Skeletal muscle tissue (tissue), 4 donors: ENCODE data around the gene SMG6. TPM values are rescaled to one million over a fixed set of nuclear protein-coding genes. Genes with fewer than 3 reads are reported as not detected.

Experiments
- H3K27ac ChIP-seq: one replicate; pipeline ENCODE4 v1.7.0; 2013; ENCODE audit warnings: mild to moderate bottlenecking, low read depth, low read length, inconsistent platforms
- H3K27me3 ChIP-seq, 3 donors: one replicate each; pipeline ENCODE4 v1.7.0; 2013; ENCODE audit warnings: low read length in 3 of 3; ENCODE audit not compliant: control insufficient read depth in 3 of 3, insufficient read depth in 3 of 3
- H3K36me3 ChIP-seq, 3 donors: one replicate each; pipeline ENCODE4 v1.7.0; 2013; ENCODE audit warnings: low read length in 3 of 3; ENCODE audit not compliant: control insufficient read depth in 3 of 3, insufficient read depth in 3 of 3
- H3K4me1 ChIP-seq, 3 donors: one replicate each; pipeline ENCODE4 v1.7.0; 2013; ENCODE audit warnings: low read length in 3 of 3, mild to moderate bottlenecking in 3 of 3; ENCODE audit not compliant: control insufficient read depth in 3 of 3, insufficient read depth in 3 of 3
- H3K4me3 ChIP-seq, 3 donors: one replicate each; pipeline ENCODE4 v1.7.0; 2013; ENCODE audit warnings: low read length in 3 of 3
- H3K9ac ChIP-seq, 3 donors: one replicate each; pipeline ENCODE4 v1.7.0; 2013; ENCODE audit warnings: low read length in 3 of 3, mild to moderate bottlenecking in 3 of 3, moderate library complexity in 2 of 3, low read depth in 1 of 3
- H3K9me3 ChIP-seq, 3 donors: one replicate each; pipeline ENCODE4 v1.7.0; 2013; ENCODE audit warnings: low read length in 3 of 3; ENCODE audit not compliant: control insufficient read depth in 3 of 3
- total RNA-seq: library from RNA; depleted of rRNA; stranded (reverse); fragments of >200 nt; gene quantifications from one replicate; pipeline ENCODE4 v1.2.3, GENCODE V29; 2014
- donor health status: Osteomylitis.

The SMG6 gene
- total RNA-seq, 1 donor from 2014 or later = 13.6 TPM

DNA sequence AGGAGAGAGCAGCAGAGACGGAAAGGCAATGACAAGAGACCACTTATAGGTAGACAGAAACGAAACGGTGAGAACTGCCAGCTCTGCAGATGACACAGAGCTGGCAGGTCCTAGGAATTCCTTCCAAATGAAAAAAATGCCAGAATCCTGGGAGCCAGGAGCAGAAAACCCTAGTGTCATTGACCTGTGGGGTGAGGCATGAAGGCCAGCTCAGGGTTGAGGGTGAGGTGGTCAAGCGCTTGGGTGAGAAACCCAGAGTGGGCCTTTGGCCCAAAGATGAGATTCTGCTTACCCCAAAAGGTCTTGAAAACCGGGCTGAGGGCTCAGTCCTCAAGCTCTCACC, 239.5 kb downstream of the SMG6 start:
- H3K36me3 ChIP-seq = peaks cover 27 to 60% (median 37%) of the 10 kb centered on the region in 3 donors
- no peak overlapping the region for H3K9ac ChIP-seq
- no peak overlapping the region for H3K4me3 ChIP-seq
- peak overlapping the region; percentile 76 for H3K27ac ChIP-seq
- peaks cover 82 to 90% (median 85%) of the 10 kb centered on the region in 3 donors for H3K4me1 ChIP-seq
- H3K27me3 ChIP-seq = no peaks in the 10 kb centered on the region
- H3K9me3 ChIP-seq = no peaks in the 10 kb centered on the region

DNA sequence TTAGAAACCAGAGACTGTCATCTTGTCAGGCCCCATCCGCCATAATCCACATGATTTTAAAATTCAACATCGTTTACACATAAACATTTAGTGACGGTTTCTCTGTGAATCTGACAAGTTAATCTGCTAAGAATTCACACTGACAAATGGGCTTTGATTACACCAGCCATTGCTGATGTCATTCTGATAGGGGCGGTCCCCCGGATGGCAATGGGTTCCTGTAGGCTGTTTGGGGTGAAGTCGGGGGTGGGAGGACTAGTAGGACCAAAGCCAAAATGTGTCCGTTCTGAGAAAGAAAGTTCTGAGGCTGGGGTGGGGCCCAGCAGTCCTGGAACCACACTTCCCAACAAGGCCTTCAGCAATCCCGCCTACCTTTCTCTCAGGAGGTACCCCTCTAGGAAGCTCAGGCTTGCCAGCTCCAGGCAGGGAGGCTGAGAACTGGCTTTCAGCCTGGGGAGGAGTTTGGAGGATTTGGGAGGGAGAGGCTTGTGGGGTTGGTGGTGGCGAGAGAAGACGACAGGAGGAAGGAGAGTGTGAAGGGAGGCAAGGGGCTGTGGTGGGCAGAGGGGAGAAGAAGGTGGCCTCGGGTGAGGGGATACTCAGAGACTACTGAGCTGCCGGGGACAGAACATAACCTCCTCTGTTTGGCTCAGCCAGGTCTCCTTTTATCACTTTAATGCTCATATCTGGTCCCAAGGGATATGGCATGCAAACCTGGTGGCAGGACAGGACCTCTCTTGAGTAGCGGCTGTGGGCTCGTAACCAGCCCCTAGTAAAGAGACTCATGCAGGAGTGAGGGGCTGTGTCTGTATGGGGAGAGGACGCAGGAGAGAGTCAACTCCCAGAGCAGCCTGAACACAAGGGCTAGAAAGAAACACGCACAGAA, 240.1 kb downstream of the SMG6 start:
- H3K9ac ChIP-seq = peak overlapping the region; percentile 14 to 75 (median 40)
- peaks cover 79 to 85% (median 80%) of the 10 kb centered on the region in 3 donors for H3K4me1 ChIP-seq
- peak overlapping the region; percentile 76 for H3K27ac ChIP-seq
- H3K9me3 ChIP-seq = no peaks in the 10 kb centered on the region
- H3K27me3 ChIP-seq = no peaks in the 10 kb centered on the region
- peaks cover 25 to 58% (median 32%) of the 10 kb centered on the region in 3 donors for H3K36me3 ChIP-seq
- H3K4me3 ChIP-seq = no peak overlapping the region

DNA sequence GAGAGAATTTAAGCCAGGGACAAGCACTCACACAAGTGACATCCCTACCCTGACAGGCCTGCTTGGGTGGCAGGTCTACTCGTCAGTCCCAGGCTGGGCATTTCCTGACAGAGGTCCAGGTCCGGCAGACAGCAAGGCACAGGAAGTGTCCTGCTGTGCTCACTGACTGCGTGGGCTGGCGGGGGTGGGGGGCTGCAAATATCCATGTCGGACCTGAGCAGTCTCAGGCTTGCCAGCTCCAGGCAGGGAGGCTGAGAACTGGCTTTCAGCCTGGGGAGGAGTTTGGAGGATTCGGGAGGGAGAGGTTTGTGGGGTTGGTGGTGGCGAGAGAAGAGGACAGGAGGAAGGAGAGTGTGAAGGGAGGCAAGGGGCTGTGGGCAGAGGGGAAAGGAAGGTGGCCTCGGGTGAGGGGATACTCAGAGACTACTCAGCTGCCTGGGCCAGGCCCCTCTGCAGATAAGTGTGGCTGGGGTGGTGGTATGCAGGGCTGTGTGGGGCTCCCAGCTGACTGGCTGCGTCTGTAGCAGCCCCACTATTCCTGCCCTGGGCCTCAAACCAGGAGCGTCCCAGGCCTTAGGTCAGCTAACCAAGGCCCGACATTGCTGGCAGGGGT, 240.9 kb downstream of the SMG6 start:
- Histone ChIP-seq H3K4me1 (peaks cover 71 to 79% (median 75%) of the 10 kb centered on the region in 3 donors), H3K9me3 (no peaks in the 10 kb centered on the region), H3K27ac (peak overlapping the region; percentile 76), H3K9ac (peak overlapping the region in 1 of 3 donors; percentile 75), H3K4me3 (peak overlapping the region in 2 of 3 donors; percentile 6 to 15), H3K36me3 (peaks cover 19 to 54% (median 35%) of the 10 kb centered on the region in 3 donors), H3K27me3 (no peaks in the 10 kb centered on the region)

DNA sequence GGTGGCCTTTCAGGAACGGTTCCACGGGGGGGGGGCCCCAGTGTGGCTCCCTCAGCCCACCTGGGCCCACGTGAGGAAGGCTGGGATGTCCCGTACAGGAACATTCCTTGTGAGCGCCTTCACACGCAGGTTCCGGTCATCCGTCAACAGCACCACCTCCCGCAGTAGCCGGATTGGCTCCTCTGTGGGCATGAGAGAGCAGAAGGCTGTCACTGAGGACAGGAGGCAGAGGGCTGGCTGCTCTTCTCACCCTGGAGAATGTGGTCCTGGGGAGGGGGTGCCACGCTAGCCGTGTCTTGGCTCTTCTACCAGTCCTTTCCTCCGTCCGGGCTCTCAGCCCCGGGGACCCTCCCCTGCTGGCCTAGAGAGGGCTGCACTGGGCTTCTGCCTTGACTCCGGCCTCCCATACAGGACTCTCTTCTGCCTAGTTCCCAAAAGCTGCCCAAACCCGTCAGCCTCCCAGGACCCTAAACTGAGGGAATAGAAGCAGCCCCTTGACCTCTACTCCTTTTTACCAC, 242.1 kb downstream of the SMG6 start:
- no peaks in the 10 kb centered on the region for H3K27me3 ChIP-seq
- H3K36me3 ChIP-seq = peaks cover 19 to 48% (median 29%) of the 10 kb centered on the region in 3 donors
- H3K9ac ChIP-seq = peak overlapping the region in 2 of 3 donors; percentile 68 to 75
- peak overlapping the region in 1 of 3 donors; percentile 7 for H3K4me3 ChIP-seq
- no peaks in the 10 kb centered on the region for H3K9me3 ChIP-seq
- H3K4me1 ChIP-seq = peaks cover 62 to 67% (median 63%) of the 10 kb centered on the region in 3 donors
- peak overlapping the region; percentile 76 for H3K27ac ChIP-seq

DNA sequence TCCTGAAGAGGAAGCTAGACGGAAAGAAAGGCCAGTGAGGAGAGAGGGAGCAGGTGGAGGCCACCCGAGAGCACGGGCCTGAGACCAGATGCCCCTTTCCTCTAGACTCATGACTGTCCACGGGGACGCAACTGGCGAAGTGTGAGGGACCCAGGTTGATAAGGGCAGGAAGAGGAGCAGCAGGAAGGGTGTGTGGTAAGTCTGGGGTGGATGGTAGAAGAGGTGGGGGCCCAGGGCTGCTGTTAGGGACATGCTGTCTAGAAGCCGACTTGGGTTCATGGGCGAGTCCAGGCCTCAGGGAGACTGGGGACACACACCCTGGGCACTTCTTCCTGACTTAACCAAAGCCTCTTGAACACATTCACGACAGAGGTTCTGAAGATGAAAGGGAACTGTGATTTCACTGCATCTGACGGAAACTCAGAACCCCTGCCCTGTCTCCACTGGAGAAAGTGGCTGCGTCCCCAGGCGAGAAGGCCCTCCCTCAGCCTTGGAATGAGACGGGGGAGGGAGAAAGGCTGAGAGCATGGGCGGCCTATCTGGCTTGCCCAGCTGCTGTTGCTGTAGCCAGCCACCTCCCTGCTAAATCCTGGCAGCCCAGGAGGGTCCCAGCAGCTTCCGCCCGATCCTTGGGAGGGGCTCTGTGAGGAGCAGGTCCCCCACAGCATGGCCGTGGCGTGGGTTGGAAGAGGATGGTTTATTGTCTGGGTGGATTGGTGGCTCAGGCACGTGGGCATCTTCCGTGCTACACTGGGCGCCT, 242.7 kb downstream of the SMG6 start:
- Histone ChIP-seq H3K9ac (peak overlapping the region; percentile 34 to 75 (median 68)), H3K36me3 (peaks cover 15 to 43% (median 29%) of the 10 kb centered on the region in 3 donors), H3K4me1 (peaks cover 57 to 60% (median 57%) of the 10 kb centered on the region in 3 donors), H3K27me3 (no peaks in the 10 kb centered on the region), H3K27ac (peak overlapping the region; percentile 76), H3K4me3 (peak overlapping the region in 2 of 3 donors; percentile 29 to 51), H3K9me3 (no peaks in the 10 kb centered on the region)

DNA sequence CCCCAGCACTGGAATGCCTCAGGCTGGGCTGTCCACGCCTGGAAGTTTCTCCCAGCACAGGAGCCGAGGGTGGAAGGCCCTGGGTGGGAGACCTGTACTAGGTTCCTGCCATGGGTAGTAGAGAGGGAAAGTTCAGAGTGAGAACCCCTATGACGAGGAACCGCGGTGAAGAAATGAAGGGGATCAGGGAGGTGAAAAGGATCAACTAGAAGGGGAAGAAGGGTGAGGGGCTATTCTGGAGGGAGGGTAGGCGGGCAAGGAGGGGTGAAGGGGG, 243.3 kb downstream of the SMG6 start:
- Histone ChIP-seq H3K9me3 (no peaks in the 10 kb centered on the region), H3K4me1 (peaks cover 51 to 55% (median 51%) of the 10 kb centered on the region in 3 donors), H3K4me3 (peak overlapping the region in 2 of 3 donors; percentile 51 to 58), H3K9ac (peak overlapping the region; percentile 34 to 75 (median 68)), H3K27ac (peak overlapping the region; percentile 76), H3K36me3 (peaks cover 12 to 42% (median 29%) of the 10 kb centered on the region in 3 donors), H3K27me3 (no peaks in the 10 kb centered on the region)

DNA sequence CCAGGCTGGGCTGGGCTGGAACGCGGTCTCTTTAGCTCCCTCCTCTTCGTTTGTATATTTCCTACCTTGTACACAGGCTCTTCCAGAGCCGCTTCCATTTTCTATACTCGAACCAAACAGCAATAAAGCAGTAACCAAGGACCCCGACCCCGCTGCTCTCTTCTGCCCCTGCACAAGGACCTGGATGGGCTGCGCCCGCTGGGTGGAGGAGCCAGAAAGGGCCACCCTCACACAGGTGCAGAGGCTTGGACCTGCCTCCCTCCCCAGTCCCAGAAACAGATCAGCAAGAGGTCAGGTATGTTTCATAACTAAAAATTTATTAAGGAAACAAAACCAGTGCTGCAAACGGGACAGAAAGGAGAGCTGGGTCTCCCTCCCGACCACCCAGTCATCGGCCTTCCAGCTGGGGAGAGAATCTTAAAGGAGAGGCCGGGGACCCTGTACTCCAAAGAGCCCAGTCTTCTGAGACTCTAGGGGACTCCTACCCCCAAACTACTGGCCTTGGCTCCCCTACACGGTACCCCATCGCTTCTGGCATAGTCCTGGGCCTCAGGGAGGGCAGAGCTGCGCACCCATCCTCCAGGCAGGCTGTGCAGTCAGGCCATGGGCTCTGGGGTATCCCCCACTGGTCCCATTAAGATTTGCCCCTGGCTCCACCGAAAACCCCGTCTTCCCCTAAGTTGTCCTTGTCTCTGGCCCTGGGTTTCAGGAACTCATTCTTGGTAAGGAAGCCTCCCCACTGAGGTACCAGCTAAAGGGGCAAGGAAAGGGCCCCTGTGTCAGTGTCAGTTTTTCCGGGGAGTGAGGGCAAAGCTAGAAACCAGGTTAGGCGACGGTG, 243.8 kb downstream of the SMG6 start:
- Histone ChIP-seq H3K27ac (peak overlapping the region; percentile 76), H3K4me1 (peaks cover 46 to 50% (median 46%) of the 10 kb centered on the region in 3 donors), H3K36me3 (peaks cover 6 to 38% (median 25%) of the 10 kb centered on the region in 3 donors), H3K9me3 (no peaks in the 10 kb centered on the region), H3K9ac (peak overlapping the region; percentile 34 to 75 (median 68)), H3K4me3 (peak overlapping the region in 2 of 3 donors; percentile 58 to 62), H3K27me3 (no peaks in the 10 kb centered on the region)

DNA sequence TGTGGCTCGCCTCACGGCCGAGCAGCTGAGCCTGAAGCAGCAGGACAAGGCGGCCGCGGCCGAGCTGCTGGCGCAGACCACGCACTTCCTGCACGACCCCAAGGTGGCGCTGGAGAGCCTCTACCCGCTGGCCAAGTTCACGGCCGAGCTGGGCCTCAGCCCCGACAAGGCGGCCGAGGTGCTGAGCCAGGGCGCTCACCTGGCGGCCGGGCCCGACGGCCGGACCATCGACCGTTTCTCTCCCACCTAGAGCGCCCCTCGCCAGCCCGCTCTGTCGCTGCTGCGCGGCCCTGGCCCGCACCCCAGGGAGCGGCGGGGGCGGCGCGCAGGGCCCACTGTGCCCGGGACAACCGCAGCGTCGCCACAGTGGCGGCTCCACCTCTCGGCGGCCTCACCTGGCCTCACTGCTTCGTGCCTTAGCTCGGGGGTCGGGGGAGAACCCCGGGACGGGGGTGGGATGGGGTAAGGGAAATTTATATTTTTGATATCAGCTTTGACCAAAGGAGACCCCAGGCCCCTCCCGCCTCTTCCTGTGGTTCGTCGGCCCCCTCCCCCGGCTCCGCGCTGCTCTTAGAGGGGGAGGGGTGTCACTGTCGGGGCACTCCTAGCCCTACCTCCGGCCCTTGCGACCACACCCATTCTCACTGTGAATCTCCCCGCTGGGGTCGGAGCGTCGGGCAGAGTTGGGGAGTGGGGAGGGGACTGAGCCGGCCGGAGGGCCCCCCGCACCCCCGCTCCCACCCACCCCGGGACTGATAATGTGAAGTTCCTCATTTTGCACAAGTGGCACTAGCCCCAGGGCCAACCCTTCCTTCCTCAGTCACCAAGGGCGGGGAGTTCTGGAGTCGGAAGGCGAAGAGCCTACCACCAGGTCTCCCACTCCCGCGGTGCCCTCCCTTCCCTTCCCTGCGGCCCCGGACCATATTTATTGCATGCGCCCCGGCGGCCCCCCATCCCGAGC, 244.7 kb downstream of the SMG6 start:
- H3K36me3 ChIP-seq = peaks cover 0 to 29% (median 17%) of the 10 kb centered on the region in 3 donors
- peaks cover 0 to 9% (median 2%) of the 10 kb centered on the region in 3 donors for H3K27me3 ChIP-seq
- peak overlapping the region in 2 of 3 donors; percentile 32 to 79 for H3K9ac ChIP-seq
- peak overlapping the region; percentile 32 to 73 (median 62) for H3K4me3 ChIP-seq
- H3K4me1 ChIP-seq = peaks cover 44 to 50% (median 47%) of the 10 kb centered on the region in 3 donors
- H3K27ac ChIP-seq = peak overlapping the region; percentile 76
- H3K9me3 ChIP-seq = no peaks in the 10 kb centered on the region
